GM19324 (cell line): ENCODE results near the gene SLC36A1.
A peak's percentile ranks its signal among the peaks of the same experiment; 100 is the strongest.

Experiments used
- ATAC-seq: cut with Tn5 transposase; IDR thresholded peaks from one replicate; pipeline ENCODE4 v1.9.1; 2021; ENCODE audit warnings: mild to moderate bottlenecking, moderate library complexity; ENCODE audit not compliant: unreplicated experiment, low FRiP score

The SLC36A1 gene

DNA sequence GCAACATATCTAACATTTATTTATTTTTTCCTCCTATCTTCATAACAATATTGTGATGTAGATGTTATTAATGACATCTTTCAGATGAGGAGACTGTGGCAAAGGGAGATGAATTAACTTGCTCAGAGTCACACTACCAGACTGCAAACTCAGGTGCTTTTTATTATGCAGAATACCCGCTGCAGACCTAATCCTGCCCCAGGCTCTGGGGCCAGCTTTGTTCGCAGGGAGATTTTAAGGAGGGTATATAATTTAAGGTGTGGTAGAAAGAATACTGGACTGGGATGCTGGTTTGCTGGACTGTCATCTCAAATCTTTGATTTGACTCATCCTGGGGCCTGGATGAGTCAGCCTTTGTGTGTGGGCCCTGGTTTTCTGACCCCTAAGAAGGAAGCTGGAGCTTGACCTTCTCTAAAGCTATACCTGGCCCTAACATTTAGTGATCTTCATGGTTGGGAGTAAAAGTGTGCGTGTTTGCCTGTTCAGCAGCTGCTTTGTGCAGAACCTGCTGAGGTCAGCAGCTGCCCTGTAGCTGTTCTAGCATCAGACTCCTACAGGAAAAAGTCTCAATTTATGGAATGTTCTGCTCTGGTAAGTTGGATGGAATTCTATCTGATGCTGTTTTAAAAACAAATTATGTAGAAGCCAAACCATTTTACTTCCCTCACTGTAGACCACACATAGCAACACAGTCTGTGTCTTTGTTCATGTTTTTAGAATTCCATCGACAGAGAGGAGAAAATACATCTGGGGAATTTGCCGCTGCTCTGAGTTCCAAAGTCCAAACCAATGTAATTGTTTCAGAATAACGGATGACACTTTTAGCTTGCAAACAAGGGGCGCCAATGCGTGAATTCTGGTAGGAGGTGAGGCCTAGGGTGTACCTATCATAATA lies 4.5 kb downstream of the SLC36A1 start:
- ATAC-seq = no peak

DNA sequence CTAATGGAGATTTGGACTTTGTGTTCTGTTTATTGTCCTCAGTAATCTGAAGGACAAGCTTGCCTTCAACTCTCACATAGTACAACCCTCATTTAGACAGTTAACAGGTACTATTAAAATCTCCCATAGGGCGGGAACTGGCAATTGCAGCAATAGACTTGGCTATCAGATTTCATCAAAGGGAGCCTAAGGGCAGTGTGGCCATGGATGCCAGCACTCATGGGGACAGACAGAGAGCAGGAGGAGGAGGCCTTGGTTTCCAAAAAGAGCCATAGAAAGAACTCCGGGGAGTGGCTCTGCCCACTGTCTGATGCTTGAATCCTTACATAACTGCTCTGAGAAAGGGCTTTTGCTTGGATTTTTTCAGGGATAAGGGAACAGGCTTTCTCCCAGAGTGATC lies 6.8 kb downstream of the SLC36A1 start:
- ATAC-seq = no peak

- ATAC-seq = no peak
These were observed 7.5 kb downstream of the SLC36A1 start for GRCh38 chr5:151454889-151455288.

GRCh38 chr5:151456321-151456940 lies 9.0 kb downstream of the SLC36A1 start:
- no peak for ATAC-seq

GRCh38 chr5:151458314-151458713 lies 10.9 kb downstream of the SLC36A1 start:
- ATAC-seq = no peak

DNA sequence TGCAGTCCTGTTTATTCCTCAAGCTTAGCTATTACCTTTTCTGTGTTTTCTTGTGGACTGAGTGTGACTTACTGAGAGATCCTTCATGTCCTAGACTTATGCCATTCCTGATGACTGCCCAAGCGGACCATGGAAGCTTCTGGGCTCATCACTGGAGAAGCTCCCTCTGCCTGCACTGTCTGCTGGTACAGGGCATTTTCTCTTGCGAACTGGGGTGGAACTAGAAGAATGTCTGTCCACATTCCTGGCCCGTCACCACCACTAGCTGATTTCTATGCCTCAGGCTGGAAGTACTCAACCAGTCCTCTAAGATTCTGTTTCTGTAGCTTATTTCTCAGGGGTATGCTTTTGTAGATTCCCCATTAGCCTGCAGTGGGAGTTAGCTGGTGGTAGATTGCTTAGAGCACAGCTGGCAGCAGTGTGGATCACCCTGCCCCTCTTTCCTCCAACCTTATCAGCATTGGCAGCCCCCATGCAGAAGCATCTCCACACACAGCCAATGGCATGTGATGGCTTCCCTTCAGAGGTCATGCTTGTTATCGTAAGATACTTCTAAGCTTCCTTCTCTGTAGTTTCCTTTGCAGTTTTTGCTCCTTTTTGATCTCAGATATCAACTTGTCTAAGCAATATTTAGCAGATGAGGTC lies 12.4 kb downstream of the SLC36A1 start:
- no peak for ATAC-seq

DNA sequence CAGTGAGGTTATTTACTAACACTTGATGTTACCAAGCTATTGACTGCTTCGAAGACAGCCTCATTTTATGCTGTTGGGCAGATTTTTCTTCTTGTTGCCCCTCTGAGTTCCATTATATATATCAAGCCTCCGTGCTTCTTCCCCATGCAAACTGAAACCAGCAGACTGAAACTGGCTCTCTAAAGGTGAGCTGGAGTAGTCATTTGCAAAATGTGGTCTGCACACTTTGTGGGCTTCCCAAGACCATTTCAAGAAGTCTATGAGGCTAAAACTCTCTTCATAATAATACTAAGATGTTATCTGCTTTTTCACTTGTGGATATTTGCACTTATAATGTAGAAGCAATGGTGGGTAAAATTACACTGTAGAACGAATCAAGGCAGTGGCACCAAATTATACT lies 13.9 kb downstream of the SLC36A1 start:
- ATAC-seq = peak; percentile 82

DNA sequence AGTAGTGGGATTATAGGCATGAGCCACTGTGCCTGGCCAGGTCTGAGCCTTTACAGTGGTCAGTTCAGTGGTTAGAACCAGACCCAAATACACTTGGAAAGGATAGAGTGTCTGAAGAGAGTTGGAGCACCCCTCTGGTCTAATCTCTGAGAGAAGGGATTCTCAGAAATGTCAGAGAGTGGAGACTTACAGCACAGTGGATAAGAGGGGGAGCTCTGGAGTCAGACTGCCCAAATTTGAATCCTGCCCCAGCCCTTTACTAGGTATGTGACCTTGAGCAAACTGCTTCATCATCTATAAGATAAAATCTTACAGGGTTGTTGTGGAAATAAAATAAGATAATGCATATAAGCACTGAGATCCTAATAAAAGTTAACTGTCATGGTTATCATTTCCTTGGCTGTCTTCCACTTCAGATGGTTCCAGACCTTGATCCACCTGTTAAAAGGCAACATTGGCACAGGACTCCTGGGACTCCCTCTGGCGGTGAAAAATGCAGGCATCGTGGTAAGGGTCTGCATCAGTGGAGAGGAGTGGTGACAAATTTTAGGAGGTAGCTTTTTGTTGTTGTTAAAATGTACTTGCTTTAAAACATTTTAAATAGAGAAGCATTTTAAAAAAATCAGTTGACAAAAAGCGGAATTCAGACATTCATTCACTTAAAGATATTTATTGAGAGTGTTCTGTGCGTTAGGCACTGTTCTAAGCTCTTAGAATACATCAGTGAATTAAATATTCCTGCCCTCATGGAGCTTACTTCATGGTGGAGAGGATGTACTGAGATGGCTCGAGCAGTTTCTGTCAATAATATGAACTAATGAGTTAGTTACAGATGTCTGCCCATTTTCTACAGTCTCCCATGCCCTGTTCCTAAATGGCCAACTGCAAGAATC lies 16.0 kb downstream of the SLC36A1 start:
- ATAC-seq = no peak

DNA sequence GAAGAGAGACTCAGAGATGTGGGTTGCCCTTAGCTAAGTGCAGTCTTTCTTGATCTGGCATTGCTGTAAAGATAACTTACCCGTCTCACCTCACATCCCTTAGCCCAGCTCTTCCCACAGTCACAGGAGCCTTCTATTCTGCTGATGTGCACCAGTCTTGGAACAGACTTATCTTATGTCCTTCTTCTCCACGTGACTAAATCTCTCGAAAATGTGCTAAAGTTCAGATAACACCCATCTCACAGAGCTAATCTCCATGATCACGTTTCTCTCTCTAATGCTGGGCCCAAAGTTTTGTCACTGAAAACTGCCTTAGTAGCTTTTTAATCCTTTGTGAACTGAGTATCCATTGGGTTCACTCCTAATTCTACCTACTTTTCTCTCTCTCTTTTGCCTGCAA lies 16.7 kb downstream of the SLC36A1 start:
- ATAC-seq = no peak

- ATAC-seq = no peak
These were observed 18.1 kb downstream of the SLC36A1 start for GRCh38 chr5:151465476-151465875.

DNA sequence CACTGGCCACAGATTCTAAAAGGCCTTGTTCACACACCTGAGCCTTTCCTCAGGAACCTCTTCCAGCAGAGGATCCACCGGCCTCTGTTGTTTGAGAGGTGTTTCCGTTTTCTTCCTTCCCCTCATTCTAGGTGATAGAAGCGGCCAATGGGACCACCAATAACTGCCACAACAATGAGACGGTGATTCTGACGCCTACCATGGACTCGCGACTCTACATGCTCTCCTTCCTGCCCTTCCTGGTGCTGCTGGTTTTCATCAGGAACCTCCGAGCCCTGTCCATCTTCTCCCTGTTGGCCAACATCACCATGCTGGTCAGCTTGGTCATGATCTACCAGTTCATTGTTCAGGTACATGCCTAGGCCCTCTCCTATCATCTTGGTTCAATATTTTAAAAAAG lies 20.2 kb downstream of the SLC36A1 start:
- ATAC-seq = no peak

DNA sequence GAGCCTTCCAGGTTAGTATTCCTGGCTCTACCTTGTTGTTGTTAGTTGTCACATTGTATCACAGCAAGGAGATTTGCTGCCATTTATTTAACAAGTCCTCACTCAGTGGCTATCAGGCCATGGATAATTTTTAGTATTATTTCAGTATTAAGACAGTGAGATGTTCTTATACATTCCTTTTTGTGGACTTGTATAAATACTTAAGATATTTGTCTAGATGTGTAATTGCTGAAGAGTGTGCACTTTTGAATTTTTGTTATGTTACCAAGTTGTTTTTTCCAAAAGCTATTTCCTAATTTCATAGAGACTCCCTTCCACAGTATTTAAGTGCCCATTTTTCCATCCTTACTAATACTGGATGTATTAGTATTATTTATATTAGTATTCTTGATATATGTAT lies 22.0 kb downstream of the SLC36A1 start:
- ATAC-seq = no peak

- no peak for ATAC-seq
These were observed 22.6 kb downstream of the SLC36A1 start for GRCh38 chr5:151469992-151470391.

- no peak for ATAC-seq
These were observed 23.0 kb downstream of the SLC36A1 start for GRCh38 chr5:151470439-151470838.

GRCh38 chr5:151471276-151471675 lies 23.9 kb downstream of the SLC36A1 start:
- no peak for ATAC-seq

DNA sequence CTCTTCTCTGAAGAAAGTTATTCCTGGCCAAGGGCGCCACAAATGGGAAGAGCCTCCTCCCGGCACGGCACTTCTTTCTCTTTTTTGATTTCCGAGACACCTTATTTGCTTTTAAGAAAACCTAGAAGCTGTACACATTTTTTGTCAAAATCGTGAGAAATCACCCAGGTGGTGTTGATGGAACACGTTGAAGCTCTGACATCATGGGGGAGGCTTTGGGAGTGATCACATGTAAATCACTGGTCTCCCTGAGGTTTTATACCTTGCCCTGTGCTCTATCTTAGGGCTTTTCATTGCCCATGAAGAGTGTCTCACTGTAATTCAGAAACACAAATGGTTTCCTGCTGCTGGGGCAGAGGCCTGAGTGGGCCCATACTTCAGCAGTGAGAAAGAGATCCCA lies 27.4 kb downstream of the SLC36A1 start:
- ATAC-seq = no peak

DNA sequence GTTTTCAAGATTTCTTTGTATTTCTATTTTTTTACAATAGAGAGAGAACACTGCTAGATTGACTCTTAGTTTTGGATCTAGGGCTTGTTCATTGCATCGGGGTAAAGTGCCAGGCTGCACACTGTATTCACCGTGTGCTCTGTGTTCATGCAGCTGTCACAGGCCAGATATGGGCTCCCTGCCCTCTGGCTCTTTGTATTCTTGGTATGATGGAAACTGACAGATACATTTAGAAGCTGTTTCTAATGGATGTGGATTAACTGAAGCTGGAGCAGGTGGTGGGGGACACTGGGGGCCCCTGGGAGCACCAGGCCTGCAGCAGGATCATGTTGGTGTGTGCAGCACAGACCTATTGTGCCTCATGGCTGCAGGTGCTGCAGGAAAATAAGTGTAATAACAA lies 28.0 kb downstream of the SLC36A1 start:
- no peak for ATAC-seq

DNA sequence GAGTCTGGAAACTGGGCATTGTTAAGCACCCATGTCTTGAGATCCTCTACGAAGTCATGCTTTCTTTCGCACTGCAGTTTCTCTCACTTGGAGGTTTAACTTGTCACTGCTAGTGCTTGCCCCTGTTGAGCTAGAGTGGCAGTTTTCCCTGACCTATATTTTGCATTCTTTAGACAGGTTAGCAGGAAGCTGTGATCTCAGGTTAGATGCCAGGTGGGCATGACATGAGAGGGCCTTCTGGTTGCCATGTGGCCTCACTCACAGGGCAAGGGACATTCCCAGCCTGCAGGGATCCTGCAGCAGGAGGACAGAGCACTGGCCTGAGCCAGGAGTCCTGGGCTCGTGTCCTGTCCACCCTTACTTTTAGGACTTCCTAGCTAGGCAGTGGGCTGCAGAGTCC lies 28.6 kb downstream of the SLC36A1 start:
- ATAC-seq = no peak

DNA sequence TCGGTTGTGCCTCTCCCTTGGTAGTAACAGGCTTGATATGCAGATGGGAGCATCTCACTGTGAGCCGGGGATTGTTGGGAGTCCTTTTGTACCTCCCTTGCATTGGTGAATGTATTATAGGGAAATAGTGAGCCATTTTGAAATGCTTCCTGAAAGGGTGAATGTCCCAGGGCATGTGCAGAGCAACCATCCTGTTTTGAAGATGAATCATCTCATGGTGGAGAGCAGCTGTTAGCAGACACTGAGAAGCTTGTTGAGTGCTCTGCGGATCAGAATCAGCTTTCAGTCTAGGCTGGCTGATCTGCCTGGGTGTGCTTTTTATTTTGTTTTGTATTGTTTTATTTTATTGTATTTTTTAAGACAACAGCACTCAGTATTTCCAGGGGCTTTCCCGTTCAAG lies 29.7 kb downstream of the SLC36A1 start:
- ATAC-seq = no peak

DNA sequence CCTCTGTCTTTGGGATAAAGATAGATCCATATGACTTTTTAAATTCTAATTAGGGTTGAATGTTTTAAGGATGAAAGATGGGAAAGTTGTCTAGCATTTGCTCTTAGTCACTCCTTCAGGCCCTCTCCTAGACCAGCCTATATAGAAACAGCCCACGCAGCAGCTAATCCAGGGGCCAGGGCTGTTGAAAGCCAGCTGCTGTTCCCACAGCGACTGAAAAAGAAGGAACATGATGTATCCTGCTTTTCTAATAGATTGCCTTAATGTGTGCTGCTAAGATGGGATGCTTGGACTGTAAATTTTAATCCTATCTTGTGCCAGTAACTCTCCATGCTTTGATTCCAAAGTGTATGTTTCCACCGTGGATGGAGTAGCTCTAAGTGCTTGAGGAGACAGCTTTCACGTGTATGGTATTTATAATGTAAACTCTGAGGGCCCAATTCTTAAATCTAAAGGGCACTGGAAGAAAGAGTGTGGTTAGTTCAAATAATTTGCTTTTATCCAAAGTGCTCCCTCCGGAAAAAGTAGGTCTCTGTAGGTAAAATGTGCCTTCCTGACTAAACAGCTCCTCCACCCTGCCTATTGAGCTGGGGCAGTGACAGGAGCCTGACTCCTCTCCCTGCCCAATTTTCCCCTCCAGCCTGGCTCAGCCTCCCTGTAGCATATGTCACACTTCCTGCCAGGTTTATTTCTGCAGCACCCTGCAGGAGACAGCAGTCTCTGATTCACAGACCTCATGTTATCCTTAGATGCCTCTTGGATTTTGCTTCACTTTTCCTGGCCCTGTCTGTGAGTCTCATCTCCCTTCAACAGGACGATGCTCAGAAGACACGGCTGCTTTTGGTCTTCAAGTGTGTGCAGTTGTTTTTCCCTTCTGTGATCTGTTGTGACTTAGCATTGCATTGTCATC lies 33.2 kb downstream of the SLC36A1 start:
- ATAC-seq = no peak
